Kidney capillary endothelial cell (primary cell): Measurements from ENCODE around the gene HSD17B12.

ENCODE experiments used
- DNase-seq: peaks from one replicate; pipeline ENCODE4 v3.0.0-alpha.2; 2018; ENCODE audit warnings: low spot score

HSD17B12 gene

GRCh38 chr11:43871051-43871450, 190.5 kb downstream of the HSD17B12 start:
- no peak for DNase-seq

GRCh38 chr11:43872995-43873394, 192.5 kb downstream of the HSD17B12 start:
- no peak for DNase-seq

GRCh38 chr11:43874078-43874477, 193.5 kb downstream of the HSD17B12 start:
- no peak for DNase-seq

- no peak for DNase-seq
Observed at GRCh38 chr11:43874738-43875137, 194.2 kb downstream of the HSD17B12 start.

- no peak for DNase-seq
Observed at GRCh38 chr11:43879789-43880639, 199.5 kb downstream of the HSD17B12 start.

GRCh38 chr11:43880640-43881159, 200.2 kb downstream of the HSD17B12 start, which contains the start of gene ALKBH3:
Gene ALKBH3 (plus strand): TSS chr11:43880831. CDS start chr11:43882653, 1,822 bp downstream.
- peak; percentile 90 for DNase-seq

- DNase-seq = no peak
Observed at GRCh38 chr11:43892851-43893250, 212.3 kb downstream of the HSD17B12 start.

GRCh38 chr11:43894546-43894945, 214.0 kb downstream of the HSD17B12 start:
- DNase-seq = no peak

- no peak for DNase-seq
Observed at GRCh38 chr11:43895601-43896000, 215.1 kb downstream of the HSD17B12 start.

- peak; percentile 82 for DNase-seq
Observed at GRCh38 chr11:43898574-43898973, 218.0 kb downstream of the HSD17B12 start.

GRCh38 chr11:43899094-43899493, 218.6 kb downstream of the HSD17B12 start:
- no peak for DNase-seq

GRCh38 chr11:43901551-43901950, 221.0 kb downstream of the HSD17B12 start:
- no peak for DNase-seq

GRCh38 chr11:43903078-43903477, 222.5 kb downstream of the HSD17B12 start:
- DNase-seq = no peak

- no peak for DNase-seq
Observed at GRCh38 chr11:43903969-43904368, 223.4 kb downstream of the HSD17B12 start.

- DNase-seq = peak; percentile 50
Observed at GRCh38 chr11:43904742-43905535, 224.4 kb downstream of the HSD17B12 start.

- DNase-seq = peak; percentile 85
Observed at GRCh38 chr11:43905813-43906241, 225.3 kb downstream of the HSD17B12 start.
